H1 (cell line): ENCODE measurements around the gene HOXB7. TPM values are rescaled to one million over a fixed set of nuclear protein-coding genes. Genes with fewer than 3 reads are reported as not detected.
A peak's percentile ranks its signal among the peaks of the same experiment; 100 is the strongest.

Experiments used
- CTCF ChIA-PET: fragments of 300-600 bp; sonication (Branson Sonifier 250); formaldehyde crosslinking; loops from one replicate; lab custom pipeline; 2021; ENCODE audit not compliant: partially characterized antibody; lab: Charles Lee
- POLR2A ChIA-PET: fragments of 300-600 bp; sonication (Branson Sonifier 250); formaldehyde crosslinking; loops from one replicate; lab custom pipeline; 2021; ENCODE audit warnings: inconsistent platforms; ENCODE audit not compliant: partially characterized antibody; lab: Charles Lee
- DNase-seq, 2 experiments: peaks; one replicate each; pipeline versions ENCODE4 v3.0.0 to v3.0.0-alpha.2; 2010 to 2022; ENCODE audit warnings: low spot score in 2 of 2, low read depth in 1 of 2, mixed read lengths in 1 of 2
- FAIRE-seq: peaks from 2 replicates; lab custom pipeline; 2011; peaks lifted over from hg19 to GRCh38; lab: Jason Lieb, UNC
- H2AFZ ChIP-seq: 2 replicates; pipeline ENCODE4 v1.8.1; 2012; ENCODE audit warnings: low read length, inconsistent platforms
- H2AK5ac ChIP-seq: 2 replicates; pipeline ENCODE4 v1.6.1; 2013; ENCODE audit warnings: low read depth, low read length
- H2BK120ac ChIP-seq: replicated peaks from 2 replicates; pipeline ENCODE3; 2013; ENCODE audit warnings: low read depth, low read length, inconsistent platforms
- H2BK12ac ChIP-seq: 2 replicates; pipeline ENCODE4 v1.6.1; 2013; ENCODE audit warnings: low read depth, low read length
- H2BK15ac ChIP-seq: 2 replicates; pipeline ENCODE4 v1.6.1; 2013; ENCODE audit warnings: low read length
- H2BK20ac ChIP-seq: 2 replicates; pipeline ENCODE4 v1.6.1; 2013; ENCODE audit warnings: low read length
- H2BK5ac ChIP-seq: 2 replicates; pipeline ENCODE4 v1.6.1; 2013; ENCODE audit warnings: low read depth, low read length
- H3K14ac ChIP-seq: 2 replicates; pipeline ENCODE4 v1.6.1; 2013; ENCODE audit warnings: inconsistent platforms; ENCODE audit not compliant: insufficient read length
- H3K18ac ChIP-seq: 2 replicates; pipeline ENCODE4 v1.6.1; 2013; ENCODE audit warnings: low read length; ENCODE audit errors: extremely low read depth
- H3K23ac ChIP-seq: 2 replicates; pipeline ENCODE4 v1.6.1; 2013; ENCODE audit warnings: inconsistent platforms; ENCODE audit not compliant: insufficient read length
- H3K23me2 ChIP-seq: 2 replicates; pipeline ENCODE4 v1.6.1; 2013; ENCODE audit warnings: low read depth, low read length
- H3K27ac ChIP-seq: 2 replicates; pipeline ENCODE4 v1.6.1; 2011; ENCODE audit warnings: low read depth, low read length, inconsistent platforms
- H3K27me3 ChIP-seq, 4 experiments: replicated peaks in 1 of 4; 1 replicate in 1 of 4; 2 replicates in 3 of 4; pipeline versions ENCODE4 v1.6.1 to v1.8.1; 2011 to 2013; ENCODE audit warnings: low read length in 3 of 4, mild to moderate bottlenecking in 3 of 4, inconsistent platforms in 2 of 4, mixed read lengths in 2 of 4, moderate library complexity in 1 of 4; ENCODE audit not compliant: control insufficient read depth in 3 of 4, insufficient read depth in 3 of 4; ENCODE audit errors: extremely low read depth in 1 of 4
- H3K36me3 ChIP-seq, 4 experiments: 2 replicates each; pipeline versions ENCODE4 v1.6.1 to v1.8.1; 2011 to 2013; ENCODE audit warnings: mild to moderate bottlenecking in 4 of 4, low read length in 3 of 4, moderate library complexity in 2 of 4, control low read depth in 1 of 4, inconsistent platforms in 1 of 4; ENCODE audit not compliant: insufficient read depth in 4 of 4, control insufficient read depth in 2 of 4
- H3K4ac ChIP-seq: replicated peaks from 2 replicates; pipeline ENCODE3; 2013; ENCODE audit warnings: low read length, low read depth, mixed read lengths, inconsistent platforms; ENCODE audit not compliant: insufficient read length
- H3K4me1 ChIP-seq, 4 experiments: replicated peaks in 1 of 4; 1 replicate in 1 of 4; 2 replicates in 3 of 4; pipeline versions ENCODE4 v1.6.1 to v1.8.1; 2011 to 2013; ENCODE audit warnings: low read length in 3 of 4, inconsistent platforms in 2 of 4, mixed read lengths in 1 of 4; ENCODE audit not compliant: insufficient read depth in 4 of 4, control insufficient read depth in 3 of 4
- H3K4me2 ChIP-seq, 2 experiments: 2 replicates each; pipeline versions ENCODE4 v1.6.1 to v1.8.1; 2011 to 2013; ENCODE audit warnings: low read depth in 2 of 2, low read length in 2 of 2, control low read depth in 1 of 2, inconsistent platforms in 1 of 2, mild to moderate bottlenecking in 1 of 2; ENCODE audit not compliant: insufficient read depth in 1 of 2
- H3K4me3 ChIP-seq, 4 experiments: fragments of 200-600, 300-600 bp in 1 of 4; sonication (generic), shearing (Covaris generic), sonication (Bioruptor Twin) in 1 of 4; 2 replicates each; pipeline versions ENCODE4 v1.5.1 to v1.8.1; 2011 to 2016; ENCODE audit warnings: low read length in 4 of 4, low read depth in 3 of 4, control low read depth in 2 of 4, inconsistent platforms in 2 of 4, mild to moderate bottlenecking in 2 of 4, mixed read lengths in 1 of 4, moderate library complexity in 1 of 4; ENCODE audit not compliant: insufficient read depth in 2 of 4; ENCODE audit errors: extremely low read depth in 1 of 4
- H3K56ac ChIP-seq: replicated peaks from 2 replicates; pipeline ENCODE3; 2013; ENCODE audit warnings: low read depth, mild to moderate bottlenecking, mixed read lengths, low read length, inconsistent platforms; ENCODE audit not compliant: insufficient read length
- H3K79me1 ChIP-seq: 2 replicates; pipeline ENCODE4 v1.6.1; 2013; ENCODE audit warnings: low read depth, low read length, control low read depth
- H3K79me2 ChIP-seq, 2 experiments: 2 replicates each; pipeline versions ENCODE4 v1.6.1 to v1.8.1; 2012 to 2013; ENCODE audit warnings: low read length in 2 of 2, mild to moderate bottlenecking in 2 of 2, inconsistent platforms in 1 of 2; ENCODE audit not compliant: insufficient read depth in 2 of 2, control insufficient read depth in 1 of 2
- H3K9ac ChIP-seq, 4 experiments: replicated peaks in 1 of 4; 1 replicate in 1 of 4; 2 replicates in 3 of 4; pipeline versions ENCODE4 v1.6.1 to v1.8.1; 2011 to 2013; ENCODE audit warnings: low read depth in 3 of 4, low read length in 3 of 4, control low read depth in 2 of 4, mild to moderate bottlenecking in 2 of 4, moderate library complexity in 2 of 4, inconsistent platforms in 1 of 4; ENCODE audit errors: extremely low read depth in 1 of 4
- H3K9me3 ChIP-seq, 2 experiments: 2 replicates each; pipeline versions ENCODE4 v1.6.1 to v1.8.1; 2012 to 2013; ENCODE audit warnings: mild to moderate bottlenecking in 2 of 2, moderate library complexity in 2 of 2, control low read depth in 1 of 2, inconsistent platforms in 1 of 2, low read depth in 1 of 2, low read length in 1 of 2, mixed read lengths in 1 of 2; ENCODE audit not compliant: insufficient read depth in 2 of 2
- H4K20me1 ChIP-seq, 2 experiments: replicated peaks in 1 of 2; 2 replicates each; pipeline versions ENCODE3 to v1.8.1; 2011 to 2013; ENCODE audit warnings: inconsistent platforms in 2 of 2, low read length in 2 of 2, mild to moderate bottlenecking in 1 of 2; ENCODE audit not compliant: insufficient read depth in 2 of 2, control insufficient read depth in 1 of 2
- H4K5ac ChIP-seq: 2 replicates; pipeline ENCODE4 v1.6.1; 2013; ENCODE audit warnings: low read length, low read depth, mixed read lengths, inconsistent platforms; ENCODE audit not compliant: insufficient read length
- H4K8ac ChIP-seq: 2 replicates; pipeline ENCODE4 v1.8.0; 2013; ENCODE audit warnings: mild to moderate bottlenecking, moderate library complexity, low read length, inconsistent platforms; ENCODE audit not compliant: insufficient read depth; ENCODE audit errors: extremely low read depth
- H4K91ac ChIP-seq: replicated peaks from 2 replicates; pipeline ENCODE3; 2013; ENCODE audit warnings: low read length, mixed read lengths, inconsistent platforms; ENCODE audit not compliant: insufficient read length
- CREB1 ChIP-seq: IDR thresholded peaks from 2 replicates; pipeline ENCODE4 v1.6.1; 2012; ENCODE audit warnings: inconsistent platforms
- RNF2 ChIP-seq: fragments of 200-900, 300-1000 bp; sonication (generic); IDR thresholded peaks from 2 replicates; pipeline ENCODE4 v1.7.1; 2016; ENCODE audit warnings: borderline replicate concordance, low read depth, mild to moderate bottlenecking, antibody characterized with exemption, low read length; ENCODE audit not compliant: poor library complexity, severe bottlenecking; ENCODE audit errors: missing control alignments
- WGBS, 2 experiments: shearing (Covaris generic) in 1 of 2; methylation state at CpG; one replicate each; pipeline versions ENCODE4 v1.1.6 to v1.1.7; 2013 to 2015; ENCODE audit warnings: low lambda C conversion rate in 2 of 2, mixed read lengths in 2 of 2, inconsistent platforms in 1 of 2, low coverage in 1 of 2, missing lambda C conversion rate in 1 of 2; ENCODE audit not compliant: insufficient replicate concordance in 2 of 2, insufficient coverage in 1 of 2, insufficient read length in 1 of 2; ENCODE audit errors: extremely low coverage in 1 of 2, missing lambda C conversion rate in 1 of 2; 5-methylcytosine and 5-hydroxymethylcytosine counted together
- polyA plus RNA-seq, 7 experiments: library from polyadenylated mRNA; depleted of rRNA in 3 of 7; stranded (reverse) in 5 of 7; unstranded in 2 of 7; fragments of >200 nt in 5 of 7; fragments of 200-250 nt in 2 of 7; gene quantifications; 1 replicate in 5 of 7; 2 replicates in 1 of 7; 4 replicates in 1 of 7; pipeline versions ENCODE4 v1.2.1 to v1.2.3, GENCODE V29; 2011 to 2013; ENCODE audit warnings: missing spikeins in 2 of 7, mixed read lengths in 2 of 7
- total RNA-seq: library from RNA; stranded (reverse); fragmentation: NEBNext Ultra II Directional; extraction: Animal tissue kit (Norgen Biotek cat#: 25700); gene quantifications from 2 replicates; pipeline ENCODE4 v1.2.1, GENCODE V29; 2021

HOXB7 gene
- total and polyA plus RNA-seq, 2 of the 8 experiments (the other 6 are each of a cell fraction or from before 2014, with no cell fraction given): not detected

- Histone ChIP-seq H2BK20ac (no peak overlapping the region), H2AK5ac (no peak overlapping the region), H3K79me2 (no peaks in the 10 kb centered on the region), H3K27me3 (peaks cover 85 to 97% (median 90%) of the 10 kb centered on the region in 4 experiments), H3K27ac (no peak overlapping the region), H3K9me3 (no peaks in the 10 kb centered on the region), H2BK15ac (no peak overlapping the region; the same call in 1 of the 2 replicates), H2BK12ac (0 out of 2 replicates have a peak overlapping the region, but pooled peaks have one; percentile 9), H3K4me1 (peaks cover 0 to 14% (median 9%) of the 10 kb centered on the region in 4 experiments; a peak in 5 of 7 replicates), H3K9ac (no peak overlapping the region), H3K4me2 (peak overlapping the region; percentile 56 to 73; a peak in 3 of 4 replicates), H4K20me1 (peaks cover 6 to 26% of the 10 kb centered on the region in 2 experiments), H3K79me1 (no peaks in the 10 kb centered on the region), H3K14ac (no peak overlapping the region), H3K4me3 (peak overlapping the region in 1 of 4 experiments; percentile 51; a peak in 2 of 8 replicates), H2AFZ (no peak overlapping the region), H3K18ac (no peak overlapping the region), H4K8ac (no peak overlapping the region), H4K91ac (no peak overlapping the region), H2BK5ac (no peak overlapping the region), H3K36me3 (peaks cover 0 to 10% (median 0%) of the 10 kb centered on the region in 4 experiments; a peak in 1 of 8 replicates), H2BK120ac (no peak overlapping the region), H3K23ac (no peak overlapping the region), H4K5ac (no peak overlapping the region), H3K23me2 (peaks cover 3% of the 10 kb centered on the region; the same call in 1 of the 2 replicates), H3K4ac (no peak overlapping the region), H3K56ac (no peak overlapping the region)
- TF ChIP-seq RNF2 (peak; percentile 74), CREB1 (no peak)
- POLR2A ChIA-PET: interaction anchor here (0.7 to 0.9 kb wide), 2 partner anchors 9 to 73 kb away, joined by 3 to 4 read pairs; no protein-coding TSS in a partner anchor
- FAIRE-seq (no peak), DNase-seq (no peak)
- CTCF ChIA-PET: interaction anchor here (1.2 to 1.4 kb wide), 3 partner anchors 9 to 233 kb away, joined by 3 to 6 read pairs (median 4); no protein-coding TSS in a partner anchor
- 20% methylated on average over 14 of the region's 14 CpGs; no CpG with 5 or more reads in 1 of the 2 experiments for WGBS, 2 experiments
These were observed 34.9 kb upstream of the HOXB7 start for GRCh38 chr17:48645639-48646182.
